OCI-LY7 (cell line): Measurements from ENCODE around the gene DOK7. TPM values are rescaled to one million over a fixed set of nuclear protein-coding genes. Genes with fewer than 3 reads are reported as not detected.

Experiments
- BruUV-seq: library from RNA; stranded (reverse); fragments of 400-500 nt; replicated peaks from 2 replicates; lab custom pipeline; 2021; lab: Mats Ljungman, UMichigan
- CTCF ChIA-PET: fragments of 300-600 bp; sonication (Branson Sonifier 250); formaldehyde crosslinking; loops from one replicate; lab custom pipeline; 2022; ENCODE audit warnings: antibody characterized with exemption; ENCODE audit not compliant: unreplicated experiment; lab: Charles Lee
- POLR2A ChIA-PET: fragments of 300-600 bp; sonication (Branson Sonifier 250); formaldehyde crosslinking; loops from one replicate; lab custom pipeline; 2022; ENCODE audit warnings: antibody characterized with exemption; lab: Charles Lee
- DNase-seq: peaks from one replicate; pipeline ENCODE4 v3.0.0-alpha.2; 2015; ENCODE audit warnings: low spot score
- H2AFZ ChIP-seq: fragments of 200-600 bp; sonication (generic), shearing (Covaris generic); 2 replicates; pipeline ENCODE4 v1.6.1; 2014; ENCODE audit warnings: mild to moderate bottlenecking, antibody characterized with exemption, low read length, moderate library complexity
- H3K27ac ChIP-seq: fragments of 200-600 bp; sonication (generic); 2 replicates; pipeline ENCODE4 v1.5.1; 2014; ENCODE audit warnings: mixed run types, low read depth, mild to moderate bottlenecking, moderate library complexity, low read length, inconsistent platforms; ENCODE audit not compliant: poor library complexity, severe bottlenecking
- H3K36me3 ChIP-seq: fragments of 200-600 bp; sonication (generic); 2 replicates; pipeline ENCODE4 v1.6.1; 2014; ENCODE audit warnings: mild to moderate bottlenecking, antibody characterized with exemption, low read length, moderate library complexity, mixed read lengths; ENCODE audit not compliant: insufficient read depth
- H3K4me1 ChIP-seq: fragments of 200-600 bp; sonication (generic); 2 replicates; pipeline ENCODE4 v1.5.1; 2014; ENCODE audit warnings: mild to moderate bottlenecking, low read length; ENCODE audit not compliant: insufficient read depth, poor library complexity, severe bottlenecking
- H3K4me2 ChIP-seq: fragments of 200-600 bp; sonication (generic); 2 replicates; pipeline ENCODE4 v1.6.1; 2014; ENCODE audit warnings: mild to moderate bottlenecking, low read length
- H3K4me3 ChIP-seq: fragments of 200-600 bp; sonication (generic); 2 replicates; pipeline ENCODE4 v1.5.1; 2014; ENCODE audit warnings: mild to moderate bottlenecking, low read depth, low read length; ENCODE audit not compliant: poor library complexity, severe bottlenecking
- H3K79me2 ChIP-seq: fragments of 200-600 bp; sonication (generic); 2 replicates; pipeline ENCODE4 v1.6.1; 2016; ENCODE audit warnings: low read depth, mild to moderate bottlenecking, low read length, moderate library complexity, mixed read lengths; ENCODE audit not compliant: insufficient read depth
- H3K9me2 ChIP-seq: fragments of 200-600 bp; sonication (generic); 2 replicates; pipeline ENCODE4 v1.6.1; 2016; ENCODE audit warnings: mild to moderate bottlenecking, low read length, mixed read lengths; ENCODE audit not compliant: insufficient read depth
- H3K9me3 ChIP-seq: fragments of 200-600 bp; sonication (generic); 2 replicates; pipeline ENCODE4 v1.6.1; 2014; ENCODE audit warnings: mild to moderate bottlenecking, mixed run types, low read length, mixed read lengths
- H4K20me1 ChIP-seq: fragments of 200-600 bp; sonication (generic); 2 replicates; pipeline ENCODE4 v1.6.1; 2014; ENCODE audit warnings: mild to moderate bottlenecking, antibody characterized with exemption, low read length, moderate library complexity, mixed read lengths; ENCODE audit not compliant: insufficient read depth
- CTCF ChIP-seq: fragments of 200-600 bp; sonication (generic); conservative IDR thresholded peaks from 2 replicates; pipeline ENCODE4 v1.5.1; 2014; ENCODE audit warnings: mild to moderate bottlenecking, antibody characterized with exemption, low read length, moderate library complexity, mixed read lengths
- EZH2phosphoT487 ChIP-seq: fragments of 200-600 bp; sonication (generic); IDR thresholded peaks from 2 replicates; pipeline ENCODE4 v1.6.1; 2018; ENCODE audit warnings: low read depth, borderline replicate concordance, mild to moderate bottlenecking, mixed run types, antibody characterized with exemption, low read length, moderate library complexity, mixed read lengths
- intact Hi-C: fragments of 100-400 bp; cut with micrococcal nuclease; formaldehyde crosslinking; loops from one replicate; pipeline ENCODE4 v1.10.0; 2022; ENCODE audit not compliant: unreplicated experiment
- total RNA-seq, 2 experiments: library from RNA; depleted of rRNA in 1 of 2; stranded (reverse); fragments of >200 nt in 1 of 2; shearing (Covaris generic) in 1 of 2; gene quantifications; 2 replicates each; pipeline ENCODE4 v1.2.3, GENCODE V29; 2014 to 2022

DOK7 gene
- total RNA-seq, 2 experiments from 2014 or later = 1.5 TPM; not detected in 1

GRCh38 chr4:3516061-3516835 lies 53.1 kb downstream of the DOK7 start:
- Histone ChIP-seq H3K4me3 (no peak overlapping the region), H3K9me3 (no peaks in the 10 kb centered on the region), H3K4me2 (no peak overlapping the region), H3K79me2 (no peaks in the 10 kb centered on the region), H3K9me2 (no peaks in the 10 kb centered on the region), H3K27ac (no peak overlapping the region), H2AFZ (no peak overlapping the region), H3K4me1 (no peaks in the 10 kb centered on the region), H3K36me3 (peaks cover 76% of the 10 kb centered on the region), H4K20me1 (no peaks in the 10 kb centered on the region)
- TF ChIP-seq CTCF (no peak), EZH2phosphoT487 (no peak)
- no peak for DNase-seq
- ChIA-PET POLR2A (no interaction called here), CTCF (no interaction called here)
- intact Hi-C loops = no loop called here
- no TSS peak for BruUV-seq

- Histone ChIP-seq H3K27ac (no peak overlapping the region), H3K9me2 (no peaks in the 10 kb centered on the region), H3K79me2 (no peaks in the 10 kb centered on the region), H3K4me3 (no peak overlapping the region), H3K36me3 (peaks cover 75% of the 10 kb centered on the region), H3K9me3 (no peaks in the 10 kb centered on the region), H3K4me1 (no peaks in the 10 kb centered on the region), H2AFZ (no peak overlapping the region), H3K4me2 (no peak overlapping the region), H4K20me1 (no peaks in the 10 kb centered on the region)
- BruUV-seq = no TSS peak
- intact Hi-C loops = no loop called here
- POLR2A ChIA-PET = no interaction called here
- no peak for TF ChIP-seq CTCF
- TF ChIP-seq EZH2phosphoT487 = no peak
- no peak for DNase-seq
- CTCF ChIA-PET = no interaction called here
Observed at GRCh38 chr4:3516836-3517730, 54.0 kb downstream of the DOK7 start.
